GM12801 (cell line): ENCODE data around the gene DPH5.

Source experiments
- TF ChIP-seq, protein P1 (sequence below): IDR thresholded peaks from one replicate; pipeline ENCODE4 v1.5.1; 2011; ENCODE audit warnings: control low read depth; ENCODE audit not compliant: insufficient read length; ENCODE audit errors: extremely low read depth

DPH5 gene

DNA sequence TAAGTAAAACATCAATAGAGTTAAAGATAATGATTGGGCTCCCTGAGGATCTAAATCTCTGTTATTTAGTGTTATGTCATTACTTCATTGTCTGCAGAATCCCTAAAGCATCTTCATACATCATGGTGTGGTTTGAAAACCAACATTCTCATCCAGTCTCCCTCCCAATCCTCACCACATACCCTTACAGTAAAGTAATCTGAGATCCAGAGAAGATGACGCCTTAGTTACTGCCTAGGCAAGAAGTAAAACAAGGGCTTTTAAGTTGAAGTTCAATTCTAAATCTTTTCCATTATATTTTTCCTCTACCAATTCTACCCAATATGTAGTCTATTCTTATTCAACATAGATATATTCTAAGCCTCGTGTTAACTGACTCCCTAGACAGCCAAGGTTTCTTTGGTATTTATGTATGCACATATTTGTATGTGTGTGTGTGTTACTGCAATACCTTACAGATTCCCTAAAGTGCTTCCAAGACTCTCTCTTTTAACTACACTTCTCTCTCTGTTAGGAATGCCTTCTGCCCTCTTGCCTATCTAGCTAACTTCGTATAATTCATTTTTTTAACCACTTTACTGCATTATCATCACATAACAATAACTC is 17.3 kb downstream of the DPH5 start:
- TF ChIP-seq, protein P1, sequence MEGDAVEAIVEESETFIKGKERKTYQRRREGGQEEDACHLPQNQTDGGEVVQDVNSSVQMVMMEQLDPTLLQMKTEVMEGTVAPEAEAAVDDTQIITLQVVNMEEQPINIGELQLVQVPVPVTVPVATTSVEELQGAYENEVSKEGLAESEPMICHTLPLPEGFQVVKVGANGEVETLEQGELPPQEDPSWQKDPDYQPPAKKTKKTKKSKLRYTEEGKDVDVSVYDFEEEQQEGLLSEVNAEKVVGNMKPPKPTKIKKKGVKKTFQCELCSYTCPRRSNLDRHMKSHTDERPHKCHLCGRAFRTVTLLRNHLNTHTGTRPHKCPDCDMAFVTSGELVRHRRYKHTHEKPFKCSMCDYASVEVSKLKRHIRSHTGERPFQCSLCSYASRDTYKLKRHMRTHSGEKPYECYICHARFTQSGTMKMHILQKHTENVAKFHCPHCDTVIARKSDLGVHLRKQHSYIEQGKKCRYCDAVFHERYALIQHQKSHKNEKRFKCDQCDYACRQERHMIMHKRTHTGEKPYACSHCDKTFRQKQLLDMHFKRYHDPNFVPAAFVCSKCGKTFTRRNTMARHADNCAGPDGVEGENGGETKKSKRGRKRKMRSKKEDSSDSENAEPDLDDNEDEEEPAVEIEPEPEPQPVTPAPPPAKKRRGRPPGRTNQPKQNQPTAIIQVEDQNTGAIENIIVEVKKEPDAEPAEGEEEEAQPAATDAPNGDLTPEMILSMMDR, result no peak

DNA sequence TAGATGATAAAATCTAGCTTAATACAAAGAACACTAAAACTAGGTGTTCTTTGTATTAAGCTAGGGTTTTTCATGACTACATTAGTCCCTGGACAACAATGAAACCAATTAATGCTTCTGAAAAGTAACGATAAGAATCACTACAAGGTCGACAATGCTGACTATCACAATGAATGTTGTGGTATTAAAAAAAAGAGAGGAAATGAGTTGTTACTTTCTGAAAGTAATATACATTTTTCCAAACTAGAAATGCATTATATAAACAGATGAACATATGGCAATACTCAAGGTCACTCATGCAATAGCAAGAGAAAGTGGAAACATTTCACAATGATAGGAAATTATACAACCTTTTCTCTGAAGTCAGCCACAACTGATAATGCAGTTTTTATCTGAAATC is 19.0 kb downstream of the DPH5 start:
- TF ChIP-seq, protein P1, result no peak

DNA sequence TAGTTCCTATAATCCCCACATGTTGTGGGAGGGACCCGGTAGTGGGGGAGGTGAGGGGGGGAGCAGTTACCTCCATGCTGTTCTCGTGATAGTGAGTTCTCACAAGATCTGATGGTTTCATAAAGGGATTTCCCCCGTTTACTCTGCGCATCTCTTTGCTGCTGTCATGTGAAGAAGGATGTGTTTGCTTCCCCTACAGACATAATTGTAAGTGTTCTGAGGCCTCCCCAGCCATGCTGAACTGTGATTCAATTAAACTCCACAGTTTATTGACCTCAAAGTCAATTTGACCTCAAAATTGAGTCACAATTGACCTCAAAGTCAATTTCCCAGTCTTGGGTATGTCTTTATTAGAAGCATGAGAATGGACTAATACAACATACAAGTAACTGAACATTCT is 19.7 kb downstream of the DPH5 start:
- TF ChIP-seq, protein P1, result no peak

DNA sequence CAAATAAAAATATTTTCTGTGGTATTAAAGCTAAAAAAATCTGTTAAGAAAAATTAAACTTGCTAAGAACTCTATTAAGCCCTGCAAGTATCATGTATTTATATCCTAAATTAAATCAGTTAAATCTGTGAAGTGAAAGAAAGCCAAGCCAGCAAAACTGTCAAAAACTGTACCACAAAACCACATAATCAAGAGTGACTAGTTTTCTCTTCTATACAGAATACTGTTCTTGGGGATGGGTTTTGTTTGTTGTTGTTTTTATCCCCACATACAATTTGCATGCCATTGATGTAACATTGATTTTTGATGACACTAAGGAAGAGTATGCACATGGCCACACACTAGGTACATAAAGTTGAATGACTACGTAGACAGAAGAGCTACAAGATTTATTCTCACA is 20.4 kb downstream of the DPH5 start:
- TF ChIP-seq, protein P1, result no peak

DNA sequence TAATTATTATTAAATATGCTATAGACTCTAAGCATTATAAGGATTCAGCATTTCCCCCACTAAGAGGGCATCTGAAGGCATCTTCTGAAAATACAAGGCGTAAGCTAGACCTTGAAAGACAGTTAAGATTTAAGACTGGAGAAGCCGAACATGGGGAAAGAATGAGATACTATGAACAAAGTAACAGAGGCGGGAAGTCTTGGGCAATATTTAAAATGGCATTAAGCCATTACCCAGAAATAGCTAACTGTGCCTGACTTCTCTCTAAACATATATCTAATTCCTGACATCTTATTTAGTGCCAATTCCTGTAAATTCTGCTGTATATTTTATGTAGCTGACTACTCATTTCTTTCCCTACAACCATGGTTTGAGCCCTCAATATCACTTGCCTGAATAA is 20.9 kb downstream of the DPH5 start:
- TF ChIP-seq, protein P1, result no peak

DNA sequence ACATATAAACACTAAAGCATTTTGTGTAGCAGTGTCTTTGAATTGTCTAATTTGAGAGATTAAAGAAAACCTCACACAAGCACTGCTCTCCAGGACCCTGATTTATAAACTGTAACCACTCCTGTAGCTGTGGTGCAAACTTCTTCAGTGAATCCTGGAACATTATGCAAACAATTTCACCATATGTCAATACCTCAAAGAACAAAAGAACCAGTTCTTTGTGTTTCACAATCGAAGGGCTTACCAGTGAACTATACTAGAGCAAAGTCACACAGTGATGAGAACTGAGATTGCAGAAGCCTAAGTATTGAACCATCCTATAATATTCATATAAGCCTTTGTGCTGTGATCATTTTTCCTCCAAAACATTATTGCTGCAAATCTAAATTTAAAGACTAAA is 21.5 kb downstream of the DPH5 start:
- TF ChIP-seq, protein P1, result no peak

DNA sequence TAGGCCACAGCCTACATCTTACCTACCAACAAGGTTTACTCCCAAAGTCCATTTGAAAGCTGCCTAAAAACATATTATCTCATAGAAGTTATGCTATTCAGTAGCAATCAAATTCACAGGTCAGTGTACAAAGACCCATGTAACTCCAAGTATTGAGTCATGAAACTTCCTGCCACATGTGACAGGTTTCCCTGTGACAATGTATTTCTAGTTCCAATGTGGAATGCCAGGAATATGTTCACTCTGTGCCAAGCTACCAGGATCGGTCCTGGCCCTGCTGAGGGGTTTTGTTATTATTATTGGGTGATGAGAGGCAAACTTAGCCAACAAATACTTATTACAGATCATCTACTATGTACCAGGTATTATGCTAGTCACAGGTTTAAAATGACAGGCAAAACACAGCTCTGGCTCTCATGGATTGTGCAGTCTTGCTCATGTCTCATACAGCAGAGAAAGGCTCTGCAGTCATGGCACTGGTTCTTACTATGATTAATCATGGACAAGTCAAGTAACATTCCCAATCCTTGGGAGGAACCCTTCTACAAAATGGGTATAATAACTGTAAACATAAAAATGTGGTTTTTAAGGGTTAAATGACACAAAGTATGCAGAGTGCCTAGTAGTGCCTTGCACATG is 22.5 kb downstream of the DPH5 start:
- TF ChIP-seq, protein P1, result no peak
